ENCODE results near the gene COA1. TPM values are rescaled to one million over a fixed set of nuclear protein-coding genes. Genes with fewer than 3 reads are reported as not detected.
A peak's percentile ranks its signal among the peaks of the same experiment; 100 is the strongest.

Gene COA1
- total and polyA plus RNA-seq, 8 donors, result 41.5 to 89.2 (median 75.6) TPM

- H3K27ac ChIP-seq, result peak overlapping the region; percentile 21 to 59
- intact Hi-C loops (cut with DNase I), result no loop called here
Measured at GRCh38 chr7:43626695-43627094, 102.6 kb downstream of the COA1 start.

GRCh38 chr7:43625980-43626379 is 103.3 kb downstream of the COA1 start:
- peak; percentile 55 for ATAC-seq

More at GRCh38 chr7:43626695-43627094, 102.6 kb downstream of the COA1 start:
- peaks cover 0 to 13% of the 10 kb centered on the region in 2 donors for H3K4me1 ChIP-seq
- H3K36me3 ChIP-seq, result peaks cover 0 to 73% of the 10 kb centered on the region in 2 donors
- H3K4me3 ChIP-seq, result no peak overlapping the region
- peak; percentile 74 for ATAC-seq
- no peak for TF ChIP-seq CTCF (IDR thresholded peaks at IDR 0.05)
- H3K27me3 ChIP-seq, result no peaks in the 10 kb centered on the region
- no peak for DNase-seq
- H3K9me3 ChIP-seq, result no peaks in the 10 kb centered on the region

GRCh38 chr7:43625453-43625852 is 103.9 kb downstream of the COA1 start:
- TF ChIP-seq CTCF (IDR thresholded peaks at IDR 0.05), result no peak
- Histone ChIP-seq H3K27me3 (no peaks in the 10 kb centered on the region), H3K36me3 (peaks cover 0 to 70% of the 10 kb centered on the region in 2 donors), H3K9me3 (no peaks in the 10 kb centered on the region), H3K4me3 (no peak overlapping the region), H3K27ac (peak overlapping the region in 1 of 2 donors; percentile 21), H3K4me1 (peaks cover 0 to 9% of the 10 kb centered on the region in 2 donors)
- peak; percentile 23 for ATAC-seq
- intact Hi-C loops (cut with DNase I), result no loop called here
- DNase-seq, result no peak

More at GRCh38 chr7:43625980-43626379, 103.3 kb downstream of the COA1 start:
- no peaks in the 10 kb centered on the region for H3K9me3 ChIP-seq
- intact Hi-C loops (cut with DNase I), result no loop called here
- peaks cover 0 to 9% of the 10 kb centered on the region in 2 donors for H3K4me1 ChIP-seq
- H3K36me3 ChIP-seq, result peaks cover 0 to 73% of the 10 kb centered on the region in 2 donors
- no peak for TF ChIP-seq CTCF (IDR thresholded peaks at IDR 0.05)
- DNase-seq, result no peak
- H3K27ac ChIP-seq, result peak overlapping the region; percentile 21 to 59
- no peak overlapping the region for H3K4me3 ChIP-seq
- no peaks in the 10 kb centered on the region for H3K27me3 ChIP-seq

GRCh38 chr7:43624156-43624555 is 105.2 kb downstream of the COA1 start:
- peaks cover 0 to 5% of the 10 kb centered on the region in 2 donors for H3K4me1 ChIP-seq
- no peaks in the 10 kb centered on the region for H3K9me3 ChIP-seq
- no peak overlapping the region for H3K27ac ChIP-seq
- DNase-seq (no peak), ATAC-seq (no peak)
- no peak for TF ChIP-seq CTCF (IDR thresholded peaks at IDR 0.05)
- peaks cover 0 to 82% of the 10 kb centered on the region in 2 donors for H3K36me3 ChIP-seq
- intact Hi-C loops (cut with DNase I), result no loop called here
- no peaks in the 10 kb centered on the region for H3K27me3 ChIP-seq
- H3K4me3 ChIP-seq, result no peak overlapping the region

- intact Hi-C loops (cut with DNase I), result no loop called here
- ATAC-seq (no peak), DNase-seq (no peak)
- Histone ChIP-seq H3K4me1 (peaks cover 0 to 5% of the 10 kb centered on the region in 2 donors), H3K4me3 (no peak overlapping the region), H3K27ac (no peak overlapping the region), H3K27me3 (no peaks in the 10 kb centered on the region), H3K36me3 (peaks cover 0 to 68% of the 10 kb centered on the region in 2 donors), H3K9me3 (no peaks in the 10 kb centered on the region)
- no peak for TF ChIP-seq CTCF (IDR thresholded peaks at IDR 0.05)
Measured at GRCh38 chr7:43621729-43622448, 107.4 kb downstream of the COA1 start.
